ENCODE measurements around the gene IL19.
"Not testable (repeated sequence)": the region's sequence is repeated elsewhere in the genome, so short reads cannot be mapped to it uniquely, and the experiment has no call there.

IL19 gene

DNA sequence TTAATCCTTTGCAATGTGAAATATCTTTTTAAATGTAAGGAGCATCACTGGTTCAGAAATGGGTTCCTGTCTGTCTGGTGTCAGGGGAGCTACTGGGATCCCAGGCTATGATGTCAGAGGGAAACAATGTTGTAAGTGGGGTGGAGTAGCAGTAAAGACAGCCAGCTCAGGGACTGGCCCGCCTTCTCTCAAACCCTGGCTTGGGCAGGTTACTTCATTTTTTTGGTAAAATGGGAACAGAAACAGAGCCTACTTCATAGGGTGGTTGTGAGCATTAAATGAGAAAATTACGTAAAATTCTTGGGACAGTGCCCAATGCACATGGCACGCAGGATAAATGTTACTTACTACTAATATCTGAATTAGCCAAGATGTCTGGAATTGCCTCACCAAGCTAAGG is 64.1 kb downstream of the IL19 start:
- no peak overlapping the region for H3K4me3 Mint-ChIP-seq
- no peaks in the 10 kb centered on the region for H3K27me3 Mint-ChIP-seq
- H3K4me1 Mint-ChIP-seq (ENCODE audit: low read depth) = peaks cover 34% of the 10 kb centered on the region
- no peaks in the 10 kb centered on the region for H3K9me3 Mint-ChIP-seq (ENCODE audit: low read depth)
- no peaks in the 10 kb centered on the region for H3K36me3 Mint-ChIP-seq
- H3K27ac Mint-ChIP-seq = no peak overlapping the region

DNA sequence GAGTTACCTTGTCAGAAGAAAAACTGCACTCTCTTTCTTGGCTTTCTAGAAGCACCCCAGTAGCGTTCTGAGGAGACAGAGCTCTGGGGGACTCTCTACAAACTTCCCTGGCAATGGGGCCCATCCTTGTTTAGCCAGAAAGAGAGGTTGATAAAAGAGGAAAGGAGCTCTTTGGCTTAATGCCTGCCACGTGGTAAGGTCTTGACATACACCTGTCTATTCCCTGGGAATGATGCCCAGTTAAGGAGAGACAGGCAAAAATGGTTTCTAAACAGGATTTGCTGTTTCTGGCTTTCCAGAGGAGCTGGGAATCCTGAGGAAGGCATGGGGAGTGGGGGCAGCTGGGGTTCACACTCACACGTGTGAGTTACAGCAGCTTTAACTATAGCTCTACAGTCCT is 64.6 kb downstream of the IL19 start:
- H3K36me3 Mint-ChIP-seq = no peaks in the 10 kb centered on the region
- H3K4me3 Mint-ChIP-seq = no peak overlapping the region
- no peak overlapping the region for H3K27ac Mint-ChIP-seq
- H3K27me3 Mint-ChIP-seq = no peaks in the 10 kb centered on the region
- H3K9me3 Mint-ChIP-seq (ENCODE audit: low read depth) = no peaks in the 10 kb centered on the region
- H3K4me1 Mint-ChIP-seq (ENCODE audit: low read depth) = peaks cover 29% of the 10 kb centered on the region

DNA sequence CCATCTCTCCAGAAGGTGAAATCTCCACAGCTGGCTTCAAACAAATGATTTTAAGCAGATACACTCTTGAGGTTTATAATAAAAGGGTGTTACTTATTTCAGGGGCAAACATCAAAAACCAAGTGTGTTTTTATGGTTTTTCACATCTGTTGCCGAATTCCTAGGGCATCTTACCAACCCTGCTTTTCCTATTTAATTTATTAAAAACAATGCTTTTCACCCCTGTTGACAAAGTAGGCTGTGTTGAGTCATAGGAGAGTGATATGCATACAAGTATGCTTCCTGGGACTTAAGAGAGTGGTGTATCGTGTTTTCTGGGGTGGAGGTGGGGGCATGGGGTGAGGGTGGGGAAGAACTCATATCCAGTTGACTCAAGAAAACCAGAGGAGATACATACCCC is 65.5 kb downstream of the IL19 start:
- Mint-ChIP-seq H3K9me3 (ENCODE audit: low read depth) (no peaks in the 10 kb centered on the region), H3K4me1 (ENCODE audit: low read depth) (peaks cover 28% of the 10 kb centered on the region), H3K36me3 (no peaks in the 10 kb centered on the region), H3K27me3 (no peaks in the 10 kb centered on the region), H3K27ac (no peak overlapping the region), H3K4me3 (no peak overlapping the region)

DNA sequence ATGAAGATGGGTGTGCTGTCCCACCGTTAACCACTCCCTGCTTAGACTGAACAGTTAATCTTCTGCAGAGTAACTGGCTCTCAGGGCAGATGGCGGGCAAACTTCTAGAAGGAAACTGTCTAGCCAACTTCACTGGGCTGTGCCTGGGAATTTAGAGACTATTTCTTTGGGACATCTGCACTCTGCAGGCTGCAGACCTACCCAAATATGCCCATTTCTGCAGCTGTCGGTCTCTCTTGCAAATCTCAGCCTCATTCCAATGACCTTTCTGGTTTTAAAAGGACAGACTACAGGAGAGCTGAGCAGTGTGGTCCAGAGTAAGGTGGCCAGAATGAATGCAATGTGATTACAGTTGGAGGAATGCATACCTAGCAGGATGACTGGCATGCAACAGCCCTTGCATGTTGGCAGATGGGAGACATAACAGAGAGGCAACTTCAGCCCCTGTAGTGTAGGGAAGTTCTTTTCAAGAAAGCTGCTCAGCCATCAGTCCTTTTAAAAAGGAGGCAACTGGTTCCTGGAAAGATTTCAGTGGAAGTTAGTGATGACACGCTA is 68.5 kb downstream of the IL19 start:
- Mint-ChIP-seq H3K27ac (no peak overlapping the region), H3K9me3 (ENCODE audit: low read depth) (no peaks in the 10 kb centered on the region), H3K27me3 (no peaks in the 10 kb centered on the region), H3K4me3 (no peak overlapping the region), H3K4me1 (ENCODE audit: low read depth) (peaks cover 7% of the 10 kb centered on the region), H3K36me3 (peaks cover 2% of the 10 kb centered on the region)

DNA sequence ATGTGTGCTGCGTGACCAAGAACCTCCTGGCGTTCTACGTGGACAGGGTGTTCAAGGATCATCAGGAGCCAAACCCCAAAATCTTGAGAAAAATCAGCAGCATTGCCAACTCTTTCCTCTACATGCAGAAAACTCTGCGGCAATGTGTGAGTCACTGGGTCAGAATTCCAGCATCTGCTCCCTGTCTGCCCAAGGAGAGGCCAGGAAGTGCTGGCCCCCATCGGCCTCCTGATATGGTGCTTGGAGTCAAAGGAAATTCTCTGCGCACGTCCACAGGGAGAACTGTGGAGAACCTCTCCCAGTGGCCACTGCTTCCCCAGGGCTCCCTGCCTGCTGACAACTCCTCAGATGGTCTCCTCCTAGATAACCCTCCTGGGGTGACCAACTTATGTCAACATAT is 69.3 kb downstream of the IL19 start:
- H3K4me1 Mint-ChIP-seq (ENCODE audit: low read depth) = peaks cover 7% of the 10 kb centered on the region
- H3K36me3 Mint-ChIP-seq = peaks cover 2% of the 10 kb centered on the region
- no peaks in the 10 kb centered on the region for H3K27me3 Mint-ChIP-seq
- no peak overlapping the region for H3K27ac Mint-ChIP-seq
- no peaks in the 10 kb centered on the region for H3K9me3 Mint-ChIP-seq (ENCODE audit: low read depth)
- no peak overlapping the region for H3K4me3 Mint-ChIP-seq

DNA sequence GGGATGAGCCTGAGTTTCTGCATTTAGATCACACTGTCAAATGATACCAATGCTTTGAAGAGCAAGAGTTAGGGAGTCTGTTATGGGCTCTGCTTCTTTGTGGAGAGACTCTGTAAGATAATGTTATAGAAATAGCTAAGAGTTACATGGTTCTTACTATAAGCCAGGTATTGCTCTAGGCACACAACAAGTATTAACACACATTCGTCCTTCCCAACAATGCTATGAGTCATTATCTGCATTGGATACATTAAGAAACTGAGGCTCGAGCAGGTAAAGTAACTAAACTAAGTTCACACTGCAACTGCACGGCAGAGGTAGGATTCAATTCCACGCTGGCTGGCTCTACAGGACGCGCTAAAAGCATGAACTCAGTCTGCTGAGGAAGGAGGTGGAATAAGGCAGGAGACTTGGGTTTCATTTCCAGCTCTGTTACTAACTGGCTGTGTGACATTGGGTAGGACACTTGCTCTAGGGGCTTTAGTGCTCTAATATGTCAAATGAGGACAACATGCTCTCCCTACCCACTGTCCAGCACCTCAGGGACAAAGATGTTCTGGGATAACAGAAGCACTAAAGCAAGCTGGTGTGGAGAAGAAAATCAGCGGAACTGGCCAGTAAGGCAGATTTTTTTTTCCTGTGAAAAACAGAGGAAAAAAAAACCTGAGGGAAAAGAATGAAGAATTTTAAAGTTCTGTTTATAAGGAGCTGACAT is 71.2 kb downstream of the IL19 start:
- no peaks in the 10 kb centered on the region for H3K27me3 Mint-ChIP-seq
- peaks cover 7% of the 10 kb centered on the region for H3K4me1 Mint-ChIP-seq (ENCODE audit: low read depth)
- peaks cover 2% of the 10 kb centered on the region for H3K36me3 Mint-ChIP-seq
- H3K9me3 Mint-ChIP-seq (ENCODE audit: low read depth) = no peaks in the 10 kb centered on the region
- H3K4me3 Mint-ChIP-seq = no peak overlapping the region
- H3K27ac Mint-ChIP-seq = no peak overlapping the region

DNA sequence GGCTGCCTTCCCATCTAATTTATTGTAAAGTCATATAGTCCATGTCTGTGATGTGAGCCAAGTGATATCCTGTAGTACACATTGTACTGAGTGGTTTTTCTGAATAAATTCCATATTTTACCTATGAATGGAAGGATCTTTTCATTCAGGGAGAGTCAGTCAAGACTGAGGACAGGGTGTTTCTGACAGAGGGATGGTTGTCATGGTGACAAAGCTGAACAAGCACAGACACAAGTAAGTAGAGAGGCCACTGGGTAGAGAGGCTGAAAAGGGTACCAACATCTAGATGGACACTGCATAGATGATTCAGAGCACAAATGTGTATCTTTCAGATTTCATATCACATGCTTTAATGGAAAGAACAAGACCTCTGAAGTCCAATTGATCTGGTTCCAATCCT is 72.3 kb downstream of the IL19 start:
- no peaks in the 10 kb centered on the region for H3K9me3 Mint-ChIP-seq (ENCODE audit: low read depth)
- H3K4me1 Mint-ChIP-seq (ENCODE audit: low read depth) = peaks cover 7% of the 10 kb centered on the region
- no peaks in the 10 kb centered on the region for H3K27me3 Mint-ChIP-seq
- no peak overlapping the region for H3K4me3 Mint-ChIP-seq
- peaks cover 2% of the 10 kb centered on the region for H3K36me3 Mint-ChIP-seq
- H3K27ac Mint-ChIP-seq = no peak overlapping the region

DNA sequence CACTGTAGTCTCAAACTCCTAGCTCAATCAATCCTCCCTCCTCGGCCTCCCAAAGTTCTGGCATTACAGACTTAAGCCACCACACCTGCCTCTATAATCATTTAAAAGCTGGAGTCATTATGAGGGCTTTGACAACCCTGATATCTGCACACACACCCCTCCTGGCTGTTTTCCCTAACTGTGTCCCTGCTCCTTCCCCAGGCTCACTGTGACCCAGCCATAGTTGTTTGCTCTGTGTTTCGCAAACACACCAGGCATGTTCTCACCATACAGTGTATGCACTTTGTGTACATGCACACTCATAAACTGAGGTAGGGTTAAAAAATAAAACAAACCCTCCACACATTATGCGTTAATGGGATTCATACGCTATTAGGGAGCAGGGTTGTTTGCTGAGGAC is 73.1 kb downstream of the IL19 start:
- Mint-ChIP-seq H3K9me3 (ENCODE audit: low read depth) (no peaks in the 10 kb centered on the region), H3K27ac (no peak overlapping the region), H3K36me3 (peaks cover 2% of the 10 kb centered on the region), H3K27me3 (no peaks in the 10 kb centered on the region), H3K4me3 (no peak overlapping the region), H3K4me1 (ENCODE audit: low read depth) (peaks cover 7% of the 10 kb centered on the region)

DNA sequence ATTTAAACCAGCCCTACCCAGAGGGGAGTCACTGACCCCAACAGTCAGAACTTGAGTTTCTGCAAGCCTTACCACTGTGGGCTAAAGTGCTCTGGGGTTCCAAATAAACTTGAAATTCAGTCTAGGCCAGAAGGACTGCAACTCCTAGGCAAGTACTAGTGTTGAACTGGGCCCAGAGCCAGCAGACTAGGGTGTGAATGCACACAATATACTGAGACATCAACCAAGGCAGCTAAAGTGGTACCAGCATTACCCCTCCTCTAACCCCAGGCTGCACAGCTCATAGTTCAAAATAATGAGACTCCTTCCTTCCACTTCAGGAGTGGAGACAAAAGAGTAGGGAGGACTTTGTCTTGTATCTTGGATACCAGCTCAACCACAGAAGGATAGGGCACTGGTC is 75.9 kb downstream of the IL19 start:
- Mint-ChIP-seq H3K27me3 (no peaks in the 10 kb centered on the region), H3K36me3 (no peaks in the 10 kb centered on the region), H3K4me1 (ENCODE audit: low read depth) (no peaks in the 10 kb centered on the region), H3K27ac (no peak overlapping the region), H3K9me3 (ENCODE audit: low read depth) (no peaks in the 10 kb centered on the region), H3K4me3 (no peak overlapping the region)

DNA sequence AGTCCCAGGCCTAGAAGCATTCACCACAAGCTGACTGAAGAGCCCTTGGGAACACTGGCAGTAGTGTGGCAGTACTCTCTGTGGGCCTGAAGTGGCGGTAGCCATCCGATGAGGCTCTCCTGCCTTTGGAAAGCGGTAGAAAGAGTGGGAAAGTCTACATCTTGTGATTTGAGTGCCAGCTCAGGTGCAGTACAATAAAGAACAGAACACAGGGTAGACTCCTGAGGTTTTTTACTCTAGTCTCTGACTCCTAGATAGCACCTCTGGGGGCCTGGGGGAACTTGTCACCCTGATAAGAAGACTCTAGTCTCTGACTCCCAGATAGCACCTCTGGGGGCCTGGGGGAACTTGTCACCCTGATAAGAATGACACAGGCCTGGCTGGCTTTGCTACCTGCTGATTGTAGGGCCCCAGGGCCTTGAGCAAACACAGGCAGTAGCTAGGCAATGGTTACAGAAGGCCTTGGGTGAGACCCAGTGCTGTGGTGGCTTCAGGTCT is 76.8 kb downstream of the IL19 start:
- no peak overlapping the region for H3K4me3 Mint-ChIP-seq
- no peaks in the 10 kb centered on the region for H3K4me1 Mint-ChIP-seq (ENCODE audit: low read depth)
- no peak overlapping the region for H3K27ac Mint-ChIP-seq
- no peaks in the 10 kb centered on the region for H3K36me3 Mint-ChIP-seq
- no peaks in the 10 kb centered on the region for H3K27me3 Mint-ChIP-seq
- no peaks in the 10 kb centered on the region for H3K9me3 Mint-ChIP-seq (ENCODE audit: low read depth)

DNA sequence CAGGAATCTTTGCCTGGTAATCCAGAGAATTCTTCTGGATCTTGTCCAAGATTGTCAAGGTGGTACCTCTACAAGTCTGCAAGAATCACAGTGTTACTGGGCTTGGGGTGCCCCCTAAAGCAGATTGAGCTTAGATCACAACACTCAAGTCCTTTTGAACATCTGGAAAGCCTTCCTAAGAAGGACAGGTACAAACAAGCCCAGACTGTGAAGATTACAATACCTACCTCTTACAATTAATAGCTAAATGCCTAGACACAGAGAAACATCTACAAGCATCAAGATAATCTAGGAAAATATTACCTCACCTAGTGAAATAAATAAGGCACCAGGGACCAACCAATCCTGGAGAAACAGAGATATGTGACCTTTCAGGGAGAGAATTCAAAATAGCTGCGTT is 77.4 kb downstream of the IL19 start:
- H3K4me1 Mint-ChIP-seq (ENCODE audit: low read depth) = no peaks in the 10 kb centered on the region
- no peaks in the 10 kb centered on the region for H3K36me3 Mint-ChIP-seq

DNA sequence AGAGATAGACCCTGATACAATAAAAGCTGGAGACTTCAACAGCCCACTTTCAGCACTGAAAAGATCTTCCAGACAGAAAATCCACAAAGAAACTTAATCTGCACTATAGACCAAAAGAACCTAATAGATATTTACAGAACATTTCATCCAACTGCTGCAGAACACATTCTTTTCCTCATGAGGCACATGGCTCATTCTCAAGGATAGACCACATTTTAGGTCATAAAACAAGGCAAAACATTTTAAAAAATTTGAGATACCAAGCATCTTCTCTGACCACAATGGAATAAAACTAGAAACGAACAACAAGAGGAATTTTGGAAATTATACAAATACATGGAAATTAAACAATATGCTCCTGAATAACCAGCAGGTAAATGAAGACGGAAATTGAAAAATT is 79.8 kb downstream of the IL19 start:
- Mint-ChIP-seq H3K9me3 (ENCODE audit: low read depth) (no peaks in the 10 kb centered on the region), H3K36me3 (no peaks in the 10 kb centered on the region), H3K27me3 (no peaks in the 10 kb centered on the region), H3K27ac (no peak overlapping the region), H3K4me1 (ENCODE audit: low read depth) (no peaks in the 10 kb centered on the region), H3K4me3 (no peak overlapping the region)

More for the DNA sequence above, 77.4 kb downstream of the IL19 start:
- Mint-ChIP-seq H3K9me3 (ENCODE audit: low read depth) (no peaks in the 10 kb centered on the region), H3K27me3 (no peaks in the 10 kb centered on the region), H3K4me3 (no peak overlapping the region), H3K27ac (no peak overlapping the region)

DNA sequence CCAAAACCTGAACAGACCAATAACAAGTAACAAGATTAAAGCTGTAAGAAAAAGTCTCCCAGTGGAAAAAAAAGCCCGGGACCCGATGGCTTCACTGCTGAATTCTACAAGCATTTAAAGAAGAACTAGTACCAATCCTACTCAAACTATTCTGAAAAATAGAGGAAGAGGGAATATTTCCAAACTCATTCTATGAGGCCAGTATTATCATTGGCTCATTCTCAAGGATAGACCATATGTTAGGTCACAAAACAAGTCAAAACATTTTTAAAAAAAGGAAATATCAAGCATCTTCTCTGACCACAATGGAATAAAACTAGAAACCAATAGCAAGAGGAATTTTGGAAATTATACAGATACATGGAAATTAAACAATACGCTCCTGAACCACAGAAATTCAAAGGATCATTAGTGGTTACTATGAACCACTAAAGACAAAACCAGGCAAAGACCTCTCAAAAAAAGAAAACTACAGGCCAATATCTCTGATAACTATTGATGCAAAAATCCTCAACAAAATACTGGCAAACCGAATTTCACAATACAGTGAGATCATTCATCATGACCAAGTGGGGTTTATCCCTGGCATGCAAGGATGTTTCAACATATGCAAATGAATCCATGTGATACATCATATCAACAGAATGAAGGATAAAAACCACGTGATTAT is 80.9 kb downstream of the IL19 start:
- Mint-ChIP-seq H3K4me1 (ENCODE audit: low read depth) (no peaks in the 10 kb centered on the region), H3K36me3 (no peaks in the 10 kb centered on the region), H3K9me3 (ENCODE audit: low read depth) (no peaks in the 10 kb centered on the region), H3K27ac (no peak overlapping the region), H3K4me3 (no peak overlapping the region), H3K27me3 (no peaks in the 10 kb centered on the region)

DNA sequence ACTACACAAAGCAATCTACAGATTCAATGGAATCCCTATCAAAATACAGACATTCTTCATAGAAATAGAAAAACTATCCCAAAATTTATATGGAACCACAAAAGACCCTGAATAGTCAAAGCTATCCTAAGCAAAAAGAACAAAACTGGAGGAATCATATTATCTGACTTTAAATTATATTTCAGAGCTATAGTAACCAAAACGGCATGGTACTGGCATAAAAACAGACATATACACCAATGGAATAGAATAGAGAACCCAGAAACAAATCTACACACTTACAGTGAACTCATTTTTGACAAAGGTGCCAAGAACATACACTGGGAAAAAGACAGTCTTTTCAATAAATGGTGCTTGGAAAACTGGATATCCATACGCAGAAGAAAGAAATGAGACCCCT is 82.1 kb downstream of the IL19 start:
- H3K27me3 Mint-ChIP-seq; H3K27ac Mint-ChIP-seq; H3K4me3 Mint-ChIP-seq; H3K4me1 Mint-ChIP-seq (ENCODE audit: low read depth); H3K9me3 Mint-ChIP-seq (ENCODE audit: low read depth); H3K36me3 Mint-ChIP-seq: not testable (repeated sequence)

DNA sequence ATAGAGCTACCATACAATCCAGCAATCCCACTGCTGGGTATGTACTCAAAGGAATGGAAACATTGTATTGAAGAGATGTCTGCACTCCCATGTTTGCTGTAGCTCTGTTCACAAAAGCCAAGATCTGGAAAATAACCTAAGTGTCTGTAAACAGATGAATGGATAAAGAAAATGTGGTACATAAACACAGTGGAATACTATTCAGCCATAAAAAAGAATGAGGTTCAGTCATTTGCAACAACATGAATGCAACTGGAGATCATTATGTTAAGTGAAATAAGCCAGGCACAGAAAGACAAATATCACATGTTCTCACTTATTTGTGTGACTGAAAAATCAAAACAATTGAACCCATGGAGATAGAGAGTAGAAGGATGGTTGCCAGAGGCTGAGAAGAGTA is 83.1 kb downstream of the IL19 start:
- not testable (repeated sequence) for H3K9me3 Mint-ChIP-seq (ENCODE audit: low read depth); H3K4me1 Mint-ChIP-seq (ENCODE audit: low read depth); H3K36me3 Mint-ChIP-seq; H3K4me3 Mint-ChIP-seq; H3K27me3 Mint-ChIP-seq; H3K27ac Mint-ChIP-seq

Data from activated naive CD8-positive, alpha-beta T cell (primary cell).